Neural cell (in vitro differentiated cells): Measurements from ENCODE around the gene CCNJL.

ENCODE experiments used
- EP300 ChIP-seq: fragments of 450-650 bp; conservative IDR thresholded peaks from 2 replicates; pipeline ENCODE4 v1.6.1; 2014; ENCODE audit warnings: antibody characterized with exemption, mild to moderate bottlenecking, moderate library complexity; ENCODE audit not compliant: poor library complexity, severe bottlenecking
- EZH2 ChIP-seq: fragments of 200-600, 300-800 bp; shearing (Covaris generic), sonication (generic); IDR thresholded peaks from 2 replicates; pipeline ENCODE4 v1.6.1; 2014; ENCODE audit warnings: antibody characterized with exemption, low read length, borderline replicate concordance, mild to moderate bottlenecking; ENCODE audit not compliant: insufficient read depth, poor library complexity, severe bottlenecking
- MXI1 ChIP-seq: fragments of 450-650 bp; conservative IDR thresholded peaks from 2 replicates; pipeline ENCODE4 v1.6.1; 2014; ENCODE audit warnings: antibody characterized with exemption, mild to moderate bottlenecking; ENCODE audit not compliant: poor library complexity, severe bottlenecking
- POLR2AphosphoS5 ChIP-seq: IDR thresholded peaks from 2 replicates; pipeline ENCODE4 v1.6.1; 2012
- RAD21 ChIP-seq: fragments of 450-650 bp; conservative IDR thresholded peaks from 2 replicates; pipeline ENCODE4 v1.6.1; 2014; ENCODE audit warnings: antibody characterized with exemption, mild to moderate bottlenecking, moderate library complexity
- SMC3 ChIP-seq: fragments of 450-650 bp; conservative IDR thresholded peaks from 2 replicates; pipeline ENCODE4 v1.6.1; 2014; ENCODE audit warnings: antibody characterized with exemption, mild to moderate bottlenecking, moderate library complexity; ENCODE audit not compliant: poor library complexity
- TAF1 ChIP-seq: IDR thresholded peaks from 2 replicates; pipeline ENCODE4 v1.6.1; 2012; ENCODE audit warnings: low read depth
- TF ChIP-seq, protein P1 (sequence below): fragments of 450-650 bp; IDR thresholded peaks from 2 replicates; pipeline ENCODE4 v1.5.1; 2014; ENCODE audit warnings: antibody characterized with exemption, mild to moderate bottlenecking, moderate library complexity; ENCODE audit not compliant: poor library complexity, severe bottlenecking
- TF ChIP-seq, protein P2 (sequence below): IDR thresholded peaks from 2 replicates; pipeline ENCODE4 v1.6.1; 2012; ENCODE audit warnings: borderline replicate concordance

DNA sequence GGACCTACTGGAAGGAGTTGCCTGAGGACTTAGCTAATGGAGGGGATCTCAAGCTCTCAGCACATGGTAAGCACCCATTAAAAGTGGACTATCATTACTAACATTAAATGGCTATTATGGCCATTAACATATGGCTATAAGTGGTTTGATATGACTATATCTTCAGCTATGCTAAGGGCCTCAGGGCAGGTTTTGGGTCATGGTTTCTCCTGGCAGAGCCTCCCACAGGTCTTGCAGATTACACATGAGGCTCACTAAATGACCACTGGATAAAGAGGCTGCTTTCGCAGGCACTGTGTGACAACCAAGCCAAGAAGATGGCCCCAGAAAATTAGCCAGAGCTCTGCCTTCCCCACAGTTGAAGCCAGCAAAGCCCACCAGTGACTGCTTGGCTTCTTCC lies 15.4 kb downstream of the CCNJL start:
- TF ChIP-seq SMC3 = no peak
- TF ChIP-seq, protein P1, sequence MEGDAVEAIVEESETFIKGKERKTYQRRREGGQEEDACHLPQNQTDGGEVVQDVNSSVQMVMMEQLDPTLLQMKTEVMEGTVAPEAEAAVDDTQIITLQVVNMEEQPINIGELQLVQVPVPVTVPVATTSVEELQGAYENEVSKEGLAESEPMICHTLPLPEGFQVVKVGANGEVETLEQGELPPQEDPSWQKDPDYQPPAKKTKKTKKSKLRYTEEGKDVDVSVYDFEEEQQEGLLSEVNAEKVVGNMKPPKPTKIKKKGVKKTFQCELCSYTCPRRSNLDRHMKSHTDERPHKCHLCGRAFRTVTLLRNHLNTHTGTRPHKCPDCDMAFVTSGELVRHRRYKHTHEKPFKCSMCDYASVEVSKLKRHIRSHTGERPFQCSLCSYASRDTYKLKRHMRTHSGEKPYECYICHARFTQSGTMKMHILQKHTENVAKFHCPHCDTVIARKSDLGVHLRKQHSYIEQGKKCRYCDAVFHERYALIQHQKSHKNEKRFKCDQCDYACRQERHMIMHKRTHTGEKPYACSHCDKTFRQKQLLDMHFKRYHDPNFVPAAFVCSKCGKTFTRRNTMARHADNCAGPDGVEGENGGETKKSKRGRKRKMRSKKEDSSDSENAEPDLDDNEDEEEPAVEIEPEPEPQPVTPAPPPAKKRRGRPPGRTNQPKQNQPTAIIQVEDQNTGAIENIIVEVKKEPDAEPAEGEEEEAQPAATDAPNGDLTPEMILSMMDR = no peak
- TF ChIP-seq, protein P2, sequence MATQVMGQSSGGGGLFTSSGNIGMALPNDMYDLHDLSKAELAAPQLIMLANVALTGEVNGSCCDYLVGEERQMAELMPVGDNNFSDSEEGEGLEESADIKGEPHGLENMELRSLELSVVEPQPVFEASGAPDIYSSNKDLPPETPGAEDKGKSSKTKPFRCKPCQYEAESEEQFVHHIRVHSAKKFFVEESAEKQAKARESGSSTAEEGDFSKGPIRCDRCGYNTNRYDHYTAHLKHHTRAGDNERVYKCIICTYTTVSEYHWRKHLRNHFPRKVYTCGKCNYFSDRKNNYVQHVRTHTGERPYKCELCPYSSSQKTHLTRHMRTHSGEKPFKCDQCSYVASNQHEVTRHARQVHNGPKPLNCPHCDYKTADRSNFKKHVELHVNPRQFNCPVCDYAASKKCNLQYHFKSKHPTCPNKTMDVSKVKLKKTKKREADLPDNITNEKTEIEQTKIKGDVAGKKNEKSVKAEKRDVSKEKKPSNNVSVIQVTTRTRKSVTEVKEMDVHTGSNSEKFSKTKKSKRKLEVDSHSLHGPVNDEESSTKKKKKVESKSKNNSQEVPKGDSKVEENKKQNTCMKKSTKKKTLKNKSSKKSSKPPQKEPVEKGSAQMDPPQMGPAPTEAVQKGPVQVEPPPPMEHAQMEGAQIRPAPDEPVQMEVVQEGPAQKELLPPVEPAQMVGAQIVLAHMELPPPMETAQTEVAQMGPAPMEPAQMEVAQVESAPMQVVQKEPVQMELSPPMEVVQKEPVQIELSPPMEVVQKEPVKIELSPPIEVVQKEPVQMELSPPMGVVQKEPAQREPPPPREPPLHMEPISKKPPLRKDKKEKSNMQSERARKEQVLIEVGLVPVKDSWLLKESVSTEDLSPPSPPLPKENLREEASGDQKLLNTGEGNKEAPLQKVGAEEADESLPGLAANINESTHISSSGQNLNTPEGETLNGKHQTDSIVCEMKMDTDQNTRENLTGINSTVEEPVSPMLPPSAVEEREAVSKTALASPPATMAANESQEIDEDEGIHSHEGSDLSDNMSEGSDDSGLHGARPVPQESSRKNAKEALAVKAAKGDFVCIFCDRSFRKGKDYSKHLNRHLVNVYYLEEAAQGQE = no peak
- no peak for TF ChIP-seq POLR2AphosphoS5
- TF ChIP-seq MXI1 = no peak
- TF ChIP-seq RAD21 = no peak
- no peak for TF ChIP-seq EZH2
- no peak for TF ChIP-seq EP300
- TF ChIP-seq TAF1 = no peak
